Neural crest cell (in vitro differentiated cells): Measurements from ENCODE around the gene PLEKHN1. TPM values are rescaled to one million over a fixed set of nuclear protein-coding genes. Genes with fewer than 3 reads are reported as not detected.
A peak's percentile ranks its signal among the peaks of the same experiment; 100 is the strongest.

Experiments
- DNase-seq: peaks from one replicate; pipeline ENCODE4 v3.0.0; 2021; ENCODE audit warnings: low read depth, mixed read lengths, low spot score
- H3K27ac Mint-ChIP-seq: one replicate; pipeline ENCODE4 v1.8.0; 2021; ENCODE audit warnings: mild to moderate bottlenecking, mixed read lengths; ENCODE audit not compliant: unreplicated experiment
- H3K27me3 Mint-ChIP-seq: 2 replicates; pipeline ENCODE4 v1.8.0; 2021; ENCODE audit warnings: low read depth, mild to moderate bottlenecking, mixed read lengths
- H3K36me3 Mint-ChIP-seq: 2 replicates; pipeline ENCODE4 v1.8.0; 2021; ENCODE audit warnings: low read depth, mild to moderate bottlenecking, mixed read lengths
- H3K4me1 Mint-ChIP-seq: 2 replicates; pipeline ENCODE4 v1.8.0; 2021; ENCODE audit warnings: mixed read lengths
- H3K4me3 Mint-ChIP-seq: one replicate; pipeline ENCODE4 v1.8.0; 2021; ENCODE audit warnings: mild to moderate bottlenecking, mixed read lengths
- H3K9me3 Mint-ChIP-seq: 2 replicates; pipeline ENCODE4 v1.8.0; 2021; ENCODE audit warnings: mixed read lengths
- CTCF ChIP-seq: fragments of 200-600 bp; sonication (generic); conservative IDR thresholded peaks from 2 replicates; pipeline ENCODE4 v1.5.0; 2021; ENCODE audit warnings: antibody characterized with exemption, mild to moderate bottlenecking
- total RNA-seq: library from RNA; stranded (reverse); gene quantifications from 2 replicates; pipeline ENCODE4 v1.2.1, GENCODE V29; 2021

Gene PLEKHN1
- total RNA-seq, 1 donor from 2014 or later = not detected

DNA sequence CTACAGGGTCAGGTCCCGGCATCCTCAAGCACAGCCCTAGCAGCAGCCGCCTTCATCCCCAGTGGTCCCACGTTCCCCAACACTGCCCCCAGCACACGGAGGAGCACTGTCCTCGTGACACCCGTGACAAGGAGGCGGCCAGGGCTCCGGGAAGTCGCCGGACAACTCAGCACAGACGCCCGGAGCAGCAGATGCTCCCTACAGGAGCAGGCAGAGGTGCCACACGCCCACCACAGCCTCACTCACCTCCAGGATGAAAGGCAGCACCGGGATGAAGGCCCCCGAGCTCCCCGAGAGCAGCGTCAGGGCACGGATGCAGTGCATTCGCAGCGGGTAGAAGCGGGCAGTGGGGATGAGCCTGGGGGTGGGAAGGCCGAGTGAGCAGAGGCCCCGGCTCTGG is 15.4 kb upstream of the PLEKHN1 start:
- Mint-ChIP-seq H3K27me3 (peaks cover 6% of the 10 kb centered on the region), H3K9me3 (no peaks in the 10 kb centered on the region), H3K27ac (no peak overlapping the region), H3K4me1 (no peaks in the 10 kb centered on the region), H3K36me3 (peaks cover 13% of the 10 kb centered on the region), H3K4me3 (peak overlapping the region; percentile 49)
- no peak for DNase-seq
- TF ChIP-seq CTCF = no peak

DNA sequence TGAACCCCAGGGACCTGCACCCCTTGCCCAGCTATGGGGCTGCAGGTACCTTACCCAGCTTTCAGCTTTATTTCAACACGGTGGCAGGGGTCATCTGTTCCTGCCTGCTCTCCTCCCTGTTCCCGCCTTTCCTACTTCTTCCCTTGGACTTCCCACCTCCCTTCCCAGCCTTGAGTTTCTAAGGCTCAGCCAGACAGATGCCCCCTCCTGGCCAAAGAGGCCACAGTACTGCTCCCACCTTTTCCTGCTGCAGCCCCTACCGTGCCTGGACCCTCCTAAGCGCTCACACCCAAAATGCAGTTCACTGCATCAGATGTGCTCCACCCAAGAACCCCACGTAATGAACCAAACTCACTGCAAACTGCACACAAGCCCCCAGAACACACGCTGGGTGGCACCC is 14.9 kb upstream of the PLEKHN1 start:
- peaks cover 13% of the 10 kb centered on the region for H3K36me3 Mint-ChIP-seq
- H3K4me1 Mint-ChIP-seq = no peaks in the 10 kb centered on the region

DNA sequence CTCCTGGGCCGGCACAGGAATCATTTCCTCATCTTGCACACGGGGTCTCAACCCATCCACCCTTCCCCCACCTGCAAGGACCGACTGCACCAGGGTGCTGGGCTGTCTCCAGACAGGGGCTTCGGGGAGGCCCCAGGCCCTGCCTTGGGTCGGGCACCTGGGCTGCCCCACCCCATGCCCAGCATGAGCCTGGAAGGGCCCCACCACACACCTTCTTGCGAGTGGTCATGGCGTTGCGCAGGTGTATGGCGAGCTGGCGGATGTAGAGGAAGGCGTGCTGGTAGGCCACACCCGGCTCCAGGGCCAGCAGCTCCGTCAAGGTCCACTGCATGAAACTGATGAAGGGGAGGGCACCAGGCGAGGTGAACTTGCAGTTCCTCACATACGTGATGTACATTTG is 14.1 kb upstream of the PLEKHN1 start:
- Mint-ChIP-seq H3K9me3 (no peaks in the 10 kb centered on the region), H3K4me1 (no peaks in the 10 kb centered on the region), H3K27ac (no peak overlapping the region), H3K27me3 (peaks cover 2% of the 10 kb centered on the region), H3K36me3 (peaks cover 13% of the 10 kb centered on the region), H3K4me3 (no peak overlapping the region)
- no peak for TF ChIP-seq CTCF
- DNase-seq = no peak

More for the DNA sequence above, 14.9 kb upstream of the PLEKHN1 start:
- Mint-ChIP-seq H3K27me3 (peaks cover 4% of the 10 kb centered on the region), H3K9me3 (no peaks in the 10 kb centered on the region), H3K27ac (no peak overlapping the region), H3K4me3 (peak overlapping the region; percentile 70)
- peak; percentile 47 for TF ChIP-seq CTCF
- no peak for DNase-seq

DNA sequence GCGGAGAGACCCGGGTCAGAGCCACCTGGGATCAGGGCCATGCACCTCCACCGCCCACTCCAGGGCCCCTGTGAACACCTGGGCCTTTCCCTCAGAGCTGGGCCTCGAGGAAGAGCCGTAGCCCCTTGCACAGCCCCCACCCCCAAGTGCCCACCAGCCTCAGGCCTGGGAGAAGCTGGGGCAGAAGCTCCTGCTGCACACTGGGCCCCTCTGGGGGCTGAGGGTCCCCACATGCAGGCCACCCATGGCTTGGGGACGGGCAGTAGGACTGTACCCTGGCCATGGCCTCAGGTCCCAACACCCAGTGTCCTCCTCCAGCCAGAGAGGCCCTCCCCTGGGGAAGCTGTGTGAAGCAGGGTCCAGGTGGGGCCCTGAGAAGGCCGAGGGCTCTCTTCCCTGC is 13.7 kb upstream of the PLEKHN1 start:
- TF ChIP-seq CTCF = no peak
- peaks cover 13% of the 10 kb centered on the region for H3K36me3 Mint-ChIP-seq
- no peaks in the 10 kb centered on the region for H3K27me3 Mint-ChIP-seq
- H3K4me1 Mint-ChIP-seq = peaks cover 4% of the 10 kb centered on the region
- H3K9me3 Mint-ChIP-seq = no peaks in the 10 kb centered on the region
- no peak for DNase-seq
- H3K27ac Mint-ChIP-seq = no peak overlapping the region
- H3K4me3 Mint-ChIP-seq = no peak overlapping the region

- Mint-ChIP-seq H3K27ac (no peak overlapping the region), H3K4me1 (peaks cover 13% of the 10 kb centered on the region), H3K27me3 (no peaks in the 10 kb centered on the region), H3K36me3 (peaks cover 13% of the 10 kb centered on the region), H3K9me3 (no peaks in the 10 kb centered on the region), H3K4me3 (no peak overlapping the region)
- no peak for TF ChIP-seq CTCF
- DNase-seq = no peak
These were observed 12.6 kb upstream of the PLEKHN1 start for GRCh38 chr1:953524-954320.
